HG03060 (cell line): Measurements from ENCODE around the gene TMEM101.
"Not testable (repeated sequence)": the region's sequence is repeated elsewhere in the genome, so short reads cannot be mapped to it uniquely, and the experiment has no call there.

Source experiments
- ATAC-seq: cut with Tn5 transposase; IDR thresholded peaks from one replicate; pipeline ENCODE4 v1.9.1; 2021; ENCODE audit warnings: low read depth, moderate number of reproducible peaks; ENCODE audit not compliant: unreplicated experiment

TMEM101 gene

GRCh38 chr17:44024853-44025252 is 10.1 kb upstream of the TMEM101 start:
- ATAC-seq, result no peak

- no peak for ATAC-seq
These were observed 9.5 kb upstream of the TMEM101 start for GRCh38 chr17:44024271-44024663.

GRCh38 chr17:44023545-44024270 is 8.9 kb upstream of the TMEM101 start:
- ATAC-seq, result no peak

GRCh38 chr17:44022246-44022645 is 7.5 kb upstream of the TMEM101 start:
- no peak for ATAC-seq

- not testable (repeated sequence) for ATAC-seq
These were observed 6.5 kb upstream of the TMEM101 start for GRCh38 chr17:44021227-44021626.

GRCh38 chr17:44014133-44014436 is 678 bp downstream of the TMEM101 start:
- ATAC-seq, result no peak

- ATAC-seq, result no peak
These were observed 1.9 kb downstream of the TMEM101 start for GRCh38 chr17:44012874-44013273.

GRCh38 chr17:44012391-44012790 is 2.4 kb downstream of the TMEM101 start:
- no peak for ATAC-seq

GRCh38 chr17:44011876-44012275 is 2.9 kb downstream of the TMEM101 start:
- no peak for ATAC-seq

GRCh38 chr17:44010966-44011647 is 3.7 kb downstream of the TMEM101 start:
- ATAC-seq, result no peak

- no peak for ATAC-seq
These were observed 6.4 kb downstream of the TMEM101 start for GRCh38 chr17:44008205-44008909.

GRCh38 chr17:44007346-44008204 is 7.2 kb downstream of the TMEM101 start:
- ATAC-seq, result no peak

- no peak for ATAC-seq
These were observed 8.0 kb downstream of the TMEM101 start for GRCh38 chr17:44006598-44007345.

GRCh38 chr17:44006272-44006597 is 8.5 kb downstream of the TMEM101 start:
- ATAC-seq, result no peak

- ATAC-seq, result no peak
These were observed 9.1 kb downstream of the TMEM101 start for GRCh38 chr17:44005527-44006271.

- no peak for ATAC-seq
These were observed 9.8 kb downstream of the TMEM101 start for GRCh38 chr17:44004761-44005526.

- ATAC-seq, result no peak
These were observed 10.5 kb downstream of the TMEM101 start, which contains the start of gene NAGS for GRCh38 chr17:44004077-44004760. TSS of gene NAGS (plus strand) at chr17:44004622. CDS start at chr17:44004664, 42 bp downstream.
